Subcutaneous abdominal adipose tissue (tissue), 5 donors: ENCODE measurements around the gene DDX41.
A peak's percentile ranks its signal among the peaks of the same experiment; 100 is the strongest.
"Not testable (repeated sequence)": the region's sequence is repeated elsewhere in the genome, so short reads cannot be mapped to it uniquely, and the experiment has no call there.

ENCODE experiments used
- H3K27ac ChIP-seq: one replicate; pipeline ENCODE4 v1.7.0; 2013; ENCODE audit warnings: low read depth, mild to moderate bottlenecking, inconsistent platforms, low read length, moderate library complexity
- H3K27me3 ChIP-seq, 5 donors: one replicate each; pipeline ENCODE4 v1.7.0; 2013; ENCODE audit warnings: low read length in 5 of 5, inconsistent platforms in 1 of 5; ENCODE audit not compliant: control insufficient read depth in 5 of 5, insufficient read depth in 4 of 5
- H3K36me3 ChIP-seq, 5 donors: one replicate each; pipeline ENCODE4 v1.7.0; 2013; ENCODE audit warnings: low read length in 5 of 5; ENCODE audit not compliant: control insufficient read depth in 5 of 5, insufficient read depth in 5 of 5
- H3K4me1 ChIP-seq, 5 donors: one replicate each; pipeline ENCODE4 v1.7.0; 2013; ENCODE audit warnings: low read length in 5 of 5, mild to moderate bottlenecking in 3 of 5, moderate library complexity in 1 of 5; ENCODE audit not compliant: control insufficient read depth in 5 of 5, insufficient read depth in 5 of 5
- H3K4me3 ChIP-seq, 5 donors: one replicate each; pipeline ENCODE4 v1.7.0; 2013; ENCODE audit warnings: low read length in 5 of 5, low read depth in 1 of 5
- H3K9ac ChIP-seq, 5 donors: one replicate each; pipeline ENCODE4 v1.7.0; 2013; ENCODE audit warnings: low read length in 5 of 5, mild to moderate bottlenecking in 4 of 5, moderate library complexity in 3 of 5
- H3K9me3 ChIP-seq, 5 donors: one replicate each; pipeline ENCODE4 v1.7.0; 2013; ENCODE audit warnings: low read length in 5 of 5; ENCODE audit not compliant: control insufficient read depth in 5 of 5
- donor health status: healthy.
- donor health status: healthy.
- donor health status: healthy.
- donor health status: healthy.
- donor health status: healthy.

Gene DDX41

DNA sequence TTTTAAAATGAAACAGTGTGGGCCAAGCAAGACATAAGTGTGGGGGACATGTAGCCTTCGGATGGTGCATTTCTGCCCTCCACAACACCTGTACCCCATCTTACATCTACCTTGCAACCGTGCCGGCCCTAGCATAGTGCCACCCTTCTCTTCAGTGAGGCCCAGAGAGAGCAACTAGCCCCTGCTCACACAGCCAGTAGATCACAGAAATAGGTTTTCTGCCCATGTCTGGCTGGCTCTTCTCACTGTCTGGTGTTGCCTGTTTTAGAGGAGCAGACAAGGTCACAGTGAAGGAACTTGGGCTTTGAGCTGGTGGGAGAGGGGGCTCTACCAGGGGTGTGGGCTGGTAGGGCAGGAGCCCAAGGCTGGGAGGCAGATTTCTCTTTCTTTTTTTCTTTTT lies 30.5 kb downstream of the DDX41 start:
- Histone ChIP-seq H3K36me3 (peaks cover 0 to 73% (median 63%) of the 10 kb centered on the region in 5 donors), H3K9ac (no peak overlapping the region), H3K9me3 (no peaks in the 10 kb centered on the region), H3K4me1 (peaks cover 0 to 7% (median 0%) of the 10 kb centered on the region in 5 donors), H3K4me3 (no peak overlapping the region), H3K27ac (no peak overlapping the region), H3K27me3 (no peaks in the 10 kb centered on the region)

GRCh38 chr5:177485753-177486152 lies 31.0 kb downstream of the DDX41 start:
- H3K27ac ChIP-seq, H3K9me3 ChIP-seq, H3K27me3 ChIP-seq, H3K4me1 ChIP-seq, H3K4me3 ChIP-seq, H3K9ac ChIP-seq: not testable (repeated sequence)
- H3K36me3 ChIP-seq = peaks cover 0 to 68% (median 58%) of the 10 kb centered on the region in 5 donors

- Histone ChIP-seq H3K27ac (no peak overlapping the region), H3K36me3 (peaks cover 0 to 60% (median 51%) of the 10 kb centered on the region in 5 donors), H3K4me1 (peaks cover 0 to 6% (median 3%) of the 10 kb centered on the region in 5 donors), H3K9me3 (no peaks in the 10 kb centered on the region), H3K4me3 (no peak overlapping the region), H3K27me3 (no peaks in the 10 kb centered on the region), H3K9ac (no peak overlapping the region)
Measured at GRCh38 chr5:177484902-177485549, 31.7 kb downstream of the DDX41 start.

GRCh38 chr5:177483994-177484901 lies 32.5 kb downstream of the DDX41 start:
- peaks cover 3 to 14% (median 11%) of the 10 kb centered on the region in 5 donors for H3K4me1 ChIP-seq
- H3K4me3 ChIP-seq = no peak overlapping the region
- H3K9ac ChIP-seq = no peak overlapping the region
- H3K27me3 ChIP-seq = no peaks in the 10 kb centered on the region
- H3K9me3 ChIP-seq = no peaks in the 10 kb centered on the region
- H3K36me3 ChIP-seq = peaks cover 0 to 55% (median 47%) of the 10 kb centered on the region in 5 donors
- H3K27ac ChIP-seq = no peak overlapping the region

DNA sequence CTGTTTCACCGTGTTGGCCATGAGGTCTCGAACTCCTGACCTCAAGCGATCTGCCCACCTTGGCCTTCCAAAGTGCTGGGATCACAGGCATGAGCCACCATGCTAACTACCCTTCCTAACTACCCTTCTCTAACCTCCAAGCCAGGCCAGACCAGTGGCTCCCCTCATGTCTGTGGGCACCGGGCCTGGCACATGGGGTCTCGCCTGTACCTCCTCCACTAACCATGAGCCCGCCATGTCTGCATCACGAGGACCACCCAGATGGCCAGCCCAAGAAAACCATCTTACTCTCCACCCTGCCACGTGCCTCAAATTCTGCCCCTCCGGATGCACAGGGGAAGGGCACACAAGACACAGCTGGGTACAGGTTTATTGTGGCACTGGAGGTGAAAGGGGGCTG lies 33.7 kb downstream of the DDX41 start:
- H3K9me3 ChIP-seq = no peaks in the 10 kb centered on the region
- H3K9ac ChIP-seq = no peak overlapping the region
- H3K4me3 ChIP-seq = no peak overlapping the region
- peaks cover 5 to 24% (median 17%) of the 10 kb centered on the region in 5 donors for H3K4me1 ChIP-seq
- no peaks in the 10 kb centered on the region for H3K27me3 ChIP-seq
- H3K36me3 ChIP-seq = peaks cover 0 to 44% (median 37%) of the 10 kb centered on the region in 5 donors
- H3K27ac ChIP-seq = no peak overlapping the region

- peaks cover 0 to 38% (median 31%) of the 10 kb centered on the region in 5 donors for H3K36me3 ChIP-seq
Measured at GRCh38 chr5:177482359-177482795, 34.4 kb downstream of the DDX41 start.

DNA sequence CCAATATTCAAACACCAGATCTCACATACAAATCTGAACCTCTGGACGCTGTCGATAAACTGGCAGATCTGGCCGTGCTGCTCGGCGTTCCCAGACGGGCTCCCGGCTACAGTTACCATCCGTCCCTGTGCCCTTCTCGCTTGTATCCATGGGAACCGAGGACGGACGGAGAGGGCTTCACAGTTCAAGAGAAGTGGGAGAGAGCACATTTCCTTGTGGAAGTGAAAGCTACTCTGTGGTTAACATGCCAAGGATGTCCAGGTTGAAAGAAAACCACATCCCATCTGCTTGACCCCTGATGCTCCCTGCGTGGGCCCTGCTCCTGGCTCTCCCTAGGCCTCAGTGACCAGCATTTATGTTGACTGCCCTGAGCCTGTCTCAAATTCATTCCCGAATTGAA lies 37.0 kb downstream of the DDX41 start:
- Histone ChIP-seq H3K27ac (peak overlapping the region; percentile 18), H3K4me3 (no peak overlapping the region), H3K27me3 (no peaks in the 10 kb centered on the region), H3K36me3 (peaks cover 0 to 22% (median 19%) of the 10 kb centered on the region in 5 donors), H3K9me3 (no peaks in the 10 kb centered on the region), H3K4me1 (peaks cover 5 to 33% (median 21%) of the 10 kb centered on the region in 5 donors), H3K9ac (peak overlapping the region in 2 of 5 donors; percentile 17 to 53)

More at GRCh38 chr5:177482359-177482795, 34.4 kb downstream of the DDX41 start:
- Histone ChIP-seq H3K9ac (no peak overlapping the region), H3K27ac (no peak overlapping the region), H3K27me3 (no peaks in the 10 kb centered on the region), H3K9me3 (no peaks in the 10 kb centered on the region), H3K4me3 (no peak overlapping the region), H3K4me1 (peaks cover 5 to 31% (median 21%) of the 10 kb centered on the region in 5 donors)

DNA sequence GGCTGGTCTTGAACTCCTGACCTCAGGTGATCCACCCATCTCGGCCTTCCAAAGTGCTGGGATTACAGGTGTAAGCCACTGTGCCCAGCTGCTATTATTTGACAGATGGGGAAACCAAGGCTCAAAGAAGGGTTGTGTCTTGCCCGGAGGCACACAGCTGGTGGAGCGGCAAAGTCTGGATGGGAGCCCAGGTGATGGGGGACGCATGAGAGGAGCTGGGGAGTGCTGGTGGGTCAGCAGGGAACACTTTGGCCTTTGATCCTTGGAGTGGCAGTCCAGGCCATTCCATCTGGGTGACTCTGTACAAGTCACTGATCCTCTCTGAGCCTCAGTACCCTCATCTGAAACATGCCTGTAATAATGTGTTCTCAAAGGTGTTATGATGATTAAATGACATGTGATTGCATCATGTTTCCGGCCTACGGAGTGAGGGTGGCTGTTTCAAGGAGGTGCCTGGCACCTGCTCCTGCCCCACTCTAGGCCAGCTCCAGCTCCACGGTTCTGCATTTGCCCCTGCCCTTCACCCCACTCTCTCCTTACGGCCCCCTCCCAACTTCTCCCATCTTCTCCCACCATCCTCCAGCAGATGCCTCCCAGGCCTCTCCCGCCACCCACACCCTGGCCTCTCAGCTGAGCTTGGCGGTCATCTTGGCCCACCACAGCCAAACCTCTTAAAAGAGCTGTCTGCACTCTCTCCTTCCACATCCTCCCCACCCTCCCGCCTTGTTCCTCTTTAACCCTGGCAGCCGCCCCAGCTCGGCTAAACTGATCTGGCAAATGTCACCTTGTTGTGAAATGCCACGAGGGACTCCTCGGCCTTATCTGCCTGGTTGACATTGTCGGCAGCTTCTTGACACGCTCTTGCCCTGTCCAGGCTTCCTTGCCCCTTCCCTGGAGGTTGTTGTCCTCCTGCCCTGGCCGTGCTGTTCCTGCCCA lies 37.8 kb downstream of the DDX41 start:
- Histone ChIP-seq H3K9ac (peak overlapping the region in 2 of 5 donors; percentile 38 to 53), H3K36me3 (peaks cover 0 to 15% (median 11%) of the 10 kb centered on the region in 5 donors), H3K27ac (peak overlapping the region; percentile 18), H3K27me3 (no peaks in the 10 kb centered on the region), H3K4me3 (peak overlapping the region in 1 of 5 donors; percentile 19), H3K9me3 (no peaks in the 10 kb centered on the region), H3K4me1 (peaks cover 5 to 37% (median 23%) of the 10 kb centered on the region in 5 donors)

DNA sequence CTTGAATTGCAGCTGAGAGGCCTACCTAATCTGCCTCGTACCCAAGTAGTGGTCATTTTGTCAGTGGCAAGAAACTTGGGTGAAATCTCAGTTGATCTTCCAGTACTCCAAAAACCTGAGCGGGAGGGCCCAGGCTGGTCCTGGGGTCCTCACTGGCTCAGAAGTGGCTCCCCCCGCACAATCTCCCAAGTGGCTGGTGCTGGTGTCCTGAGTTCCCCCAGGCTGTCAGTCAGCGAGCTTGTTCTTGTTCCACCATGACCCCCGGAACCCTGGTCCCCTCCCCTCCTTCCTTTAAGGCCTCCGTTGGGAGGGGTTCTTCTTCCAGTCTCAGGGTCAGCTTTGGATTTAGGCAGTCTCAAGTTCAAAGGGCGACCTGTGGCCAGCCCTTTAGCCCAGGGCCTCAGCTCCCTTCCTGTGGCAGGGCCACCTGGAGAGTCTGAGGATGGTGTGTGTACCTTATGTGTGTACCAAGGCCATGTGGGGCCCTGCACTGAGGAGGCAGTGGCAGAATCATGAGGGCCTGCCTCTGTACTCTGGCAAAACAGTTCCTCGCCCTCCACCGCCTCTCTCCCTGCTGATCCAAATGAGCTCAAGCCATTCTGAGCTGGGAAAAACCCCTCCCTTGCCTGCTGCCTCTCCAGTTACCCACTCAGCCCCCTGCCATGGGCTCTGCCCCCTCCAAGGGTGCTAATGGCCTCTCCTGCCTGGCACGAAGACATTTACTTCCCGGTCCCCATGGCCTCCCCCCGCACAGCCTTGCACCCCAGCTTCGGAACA lies 38.9 kb downstream of the DDX41 start:
- H3K36me3 ChIP-seq = peaks cover 0 to 5% (median 4%) of the 10 kb centered on the region in 5 donors
- H3K27me3 ChIP-seq = no peaks in the 10 kb centered on the region
- peaks cover 5 to 38% (median 25%) of the 10 kb centered on the region in 5 donors for H3K4me1 ChIP-seq
- H3K4me3 ChIP-seq = no peak overlapping the region
- peak overlapping the region; percentile 6 for H3K27ac ChIP-seq
- H3K9me3 ChIP-seq = no peaks in the 10 kb centered on the region
- no peak overlapping the region for H3K9ac ChIP-seq
